Liver (tissue), 9 donors: ENCODE results near the gene SRC. TPM values are rescaled to one million over a fixed set of nuclear protein-coding genes. Genes with fewer than 3 reads are reported as not detected.

Source experiments
- DNase-seq: peaks from one replicate; pipeline ENCODE4 v3.0.0-alpha.2; 2017; ENCODE audit warnings: low spot score
- H3K27ac ChIP-seq, 2 donors: one replicate each; pipeline ENCODE4 v1.7.0; 2013; ENCODE audit warnings: inconsistent platforms in 2 of 2, low read length in 2 of 2, control low read depth in 1 of 2, low read depth in 1 of 2, mild to moderate bottlenecking in 1 of 2
- H3K27me3 ChIP-seq, 4 donors: one replicate each; pipeline versions ENCODE4 v1.6.1 to v1.7.0; 2013; ENCODE audit warnings: low read length in 3 of 4, inconsistent platforms in 1 of 4, mild to moderate bottlenecking in 1 of 4, moderate library complexity in 1 of 4; ENCODE audit not compliant: control insufficient read depth in 4 of 4, insufficient read depth in 4 of 4
- H3K36me3 ChIP-seq, 4 donors: one replicate each; pipeline versions ENCODE4 v1.6.1 to v1.7.0; 2013; ENCODE audit warnings: low read length in 3 of 4, mild to moderate bottlenecking in 3 of 4, low read depth in 1 of 4, moderate library complexity in 1 of 4; ENCODE audit not compliant: control insufficient read depth in 4 of 4, insufficient read depth in 3 of 4
- H3K4me1 ChIP-seq, 4 donors: one replicate each; pipeline versions ENCODE4 v1.6.1 to v1.7.0; 2013; ENCODE audit warnings: low read length in 3 of 4, mild to moderate bottlenecking in 3 of 4, moderate library complexity in 1 of 4; ENCODE audit not compliant: control insufficient read depth in 4 of 4, insufficient read depth in 4 of 4
- H3K4me3 ChIP-seq, 3 donors: one replicate each; pipeline versions ENCODE4 v1.6.1 to v1.7.0; 2013; ENCODE audit warnings: low read length in 3 of 3, control low read depth in 1 of 3, low read depth in 1 of 3, mild to moderate bottlenecking in 1 of 3
- H3K9ac ChIP-seq, 2 donors: one replicate each; pipeline ENCODE4 v1.7.0; 2013; ENCODE audit warnings: low read length in 2 of 2, mild to moderate bottlenecking in 2 of 2, moderate library complexity in 2 of 2, control low read depth in 1 of 2, low read depth in 1 of 2
- H3K9me3 ChIP-seq, 4 donors: one replicate each; pipeline versions ENCODE4 v1.6.1 to v1.7.0; 2013; ENCODE audit warnings: low read length in 3 of 4; ENCODE audit not compliant: control insufficient read depth in 4 of 4
- EGR1 ChIP-seq, 2 donors: IDR thresholded peaks; 2 replicates each; pipeline ENCODE4 v1.6.1; 2016 to 2018; ENCODE audit warnings: antibody characterized with exemption in 2 of 2, low read depth in 2 of 2
- FOXA1 ChIP-seq: IDR thresholded peaks from 2 replicates; pipeline ENCODE4 v1.6.1; 2016; ENCODE audit warnings: antibody characterized with exemption
- FOXA2 ChIP-seq: IDR thresholded peaks from 2 replicates; pipeline ENCODE4 v1.6.1; 2016; ENCODE audit warnings: antibody characterized with exemption
- GABPA ChIP-seq, 2 donors: IDR thresholded peaks in 1 of 2; conservative IDR thresholded peaks in 1 of 2; 2 replicates each; pipeline ENCODE4 v1.6.1; 2016; ENCODE audit warnings: antibody characterized with exemption in 2 of 2, mild to moderate bottlenecking in 1 of 2, moderate library complexity in 1 of 2
- HNF4A ChIP-seq, 2 donors: conservative IDR thresholded peaks; 2 replicates each; pipeline ENCODE4 v1.6.1; 2016; ENCODE audit warnings: antibody characterized with exemption in 2 of 2, mild to moderate bottlenecking in 2 of 2
- HNF4G ChIP-seq: IDR thresholded peaks from 2 replicates; pipeline ENCODE4 v1.6.1; 2016; ENCODE audit warnings: antibody characterized with exemption
- JUND ChIP-seq, 2 donors: IDR thresholded peaks; 2 replicates each; pipeline ENCODE4 v1.6.1; 2016; ENCODE audit warnings: antibody characterized with exemption in 2 of 2
- NR2F2 ChIP-seq: IDR thresholded peaks from 2 replicates; pipeline ENCODE4 v1.6.1; 2016; ENCODE audit warnings: antibody characterized with exemption
- RAD21 ChIP-seq, 2 donors: IDR thresholded peaks; 2 replicates each; pipeline ENCODE4 v1.6.1; 2016; ENCODE audit warnings: antibody characterized with exemption in 2 of 2, mild to moderate bottlenecking in 2 of 2
- RXRA ChIP-seq, 2 donors: IDR thresholded peaks; 2 replicates each; pipeline ENCODE4 v1.6.1; 2017 to 2018; ENCODE audit warnings: antibody characterized with exemption in 2 of 2, mild to moderate bottlenecking in 1 of 2
- SP1 ChIP-seq: IDR thresholded peaks from 2 replicates; pipeline ENCODE4 v1.6.1; 2018; ENCODE audit warnings: antibody characterized with exemption, mild to moderate bottlenecking
- TAF1 ChIP-seq: conservative IDR thresholded peaks from 2 replicates; pipeline ENCODE4 v1.6.1; 2016; ENCODE audit warnings: antibody characterized with exemption, mild to moderate bottlenecking
- YY1 ChIP-seq: IDR thresholded peaks from 2 replicates; pipeline ENCODE4 v1.6.1; 2016; ENCODE audit warnings: antibody characterized with exemption, mild to moderate bottlenecking
- WGBS: extraction: QIAGEN DNeasy Blood & Tissue Kit; methylation state at CpG from one replicate; pipeline ENCODE4 v1.1.7; 2013; 5-methylcytosine and 5-hydroxymethylcytosine counted together
- polyA plus RNA-seq, 2 donors: library from polyadenylated mRNA; stranded (reverse) in 1 of 2; unstranded in 1 of 2; fragments of 200-250 nt in 1 of 2; fragments of >200 nt in 1 of 2; fragmentation: Nextera tagmentation in 1 of 2; extraction: Ambion mirVana in 1 of 2; gene quantifications; one replicate each; pipeline versions ENCODE4 v1.2.1 to v1.2.3, GENCODE V29; 2013 to 2015
- total RNA-seq, 2 donors: library from RNA; depleted of rRNA; stranded (reverse); fragments of >200 nt; gene quantifications; one replicate each; pipeline ENCODE4 v1.2.3, GENCODE V29; 2014
- TF ChIP-seq, protein P1 (sequence below): IDR thresholded peaks from 2 replicates; pipeline ENCODE4 v1.6.1; 2016; ENCODE audit warnings: antibody characterized with exemption
- TF ChIP-seq, protein P2 (sequence below): IDR thresholded peaks from 2 replicates; pipeline ENCODE4 v1.6.1; 2016; ENCODE audit warnings: antibody characterized with exemption
- TF ChIP-seq, protein P3 (sequence below): IDR thresholded peaks from 2 replicates; pipeline ENCODE4 v1.6.1; 2016; ENCODE audit warnings: antibody characterized with exemption, mild to moderate bottlenecking
- TF ChIP-seq, protein P4 (sequence below): fragments of 150-350 bp; IDR thresholded peaks from 2 replicates; pipeline ENCODE4 v1.5.1; 2017; ENCODE audit warnings: improper control_type of control experiment, low read depth, low read length; ENCODE audit not compliant: missing input control
- TF ChIP-seq, protein P5 (sequence below): IDR thresholded peaks from 2 replicates; pipeline ENCODE4 v1.6.1; 2016; ENCODE audit warnings: antibody characterized with exemption
- donor health status: healthy.
- donor health status: healthy.
- donor health status: healthy.
- donor health status: healthy.
- donor health status: healthy.

The SRC gene
- total and polyA plus RNA-seq, 4 donors: 3.3 to 21.2 (median 5.4) TPM

DNA sequence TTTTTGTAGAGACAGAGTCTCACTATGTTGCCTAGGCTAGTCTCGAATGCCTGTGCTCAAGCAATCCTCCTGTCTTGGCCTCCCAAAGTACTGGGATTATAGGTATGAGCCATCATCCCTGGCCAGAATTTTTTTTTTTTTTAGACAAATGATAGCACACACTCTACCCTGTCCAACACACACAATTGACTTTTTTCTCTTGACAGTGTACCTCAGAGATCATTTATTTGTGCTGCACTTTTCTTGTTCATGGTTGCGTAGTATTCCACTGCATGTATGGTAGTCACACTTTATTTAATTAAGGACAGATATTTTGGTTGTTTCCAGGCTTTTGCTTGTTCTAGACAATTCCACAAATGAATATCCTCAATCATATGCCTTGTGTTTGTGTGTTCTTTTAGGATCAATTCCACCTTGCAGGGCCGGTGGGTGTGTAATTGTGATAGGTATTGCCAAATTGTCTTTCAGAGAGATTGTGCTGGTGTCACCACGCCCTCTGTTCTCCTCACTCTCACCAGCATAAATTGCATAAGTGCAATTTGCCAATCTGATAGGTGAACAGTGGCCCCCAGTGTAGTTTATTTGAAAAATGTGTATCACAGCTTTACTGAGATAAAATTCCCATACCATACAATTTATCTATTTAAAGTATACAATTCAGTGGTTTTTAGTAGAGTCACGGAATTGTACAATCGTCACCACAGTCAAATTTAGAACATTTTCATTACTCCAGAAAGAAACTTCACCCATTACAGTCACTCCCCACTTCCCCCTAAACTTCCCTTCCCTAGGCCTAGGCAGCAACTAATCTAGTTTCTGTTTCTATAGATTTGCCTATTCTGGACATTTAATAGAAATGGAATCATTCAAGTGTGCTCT, 20.1 kb downstream of the SRC start:
- Histone ChIP-seq H3K4me3 (no peak overlapping the region), H3K4me1 (no peaks in the 10 kb centered on the region), H3K9ac (no peak overlapping the region), H3K9me3 (no peaks in the 10 kb centered on the region), H3K27me3 (no peaks in the 10 kb centered on the region), H3K36me3 (no peaks in the 10 kb centered on the region), H3K27ac (no peak overlapping the region)
- DNase-seq: no peak
- TF ChIP-seq FOXA1 (no peak), TAF1 (no peak), HNF4A (conservative IDR thresholded peaks at IDR 0.05) (no peak), YY1 (no peak), FOXA2 (no peak), RAD21 (IDR thresholded peaks at IDR 0.05) (no peak), JUND (IDR thresholded peaks at IDR 0.05) (no peak), HNF4G (no peak), NR2F2 (no peak), EGR1 (IDR thresholded peaks at IDR 0.05; ENCODE audit: low read depth in 2 of 2) (no peak), SP1 (no peak), RXRA (IDR thresholded peaks at IDR 0.05) (no peak), GABPA (IDR thresholded peaks at IDR 0.05 in 1 of 2, conservative IDR thresholded peaks at IDR 0.05 in 1 of 2) (no peak)
- TF ChIP-seq, protein P1, sequence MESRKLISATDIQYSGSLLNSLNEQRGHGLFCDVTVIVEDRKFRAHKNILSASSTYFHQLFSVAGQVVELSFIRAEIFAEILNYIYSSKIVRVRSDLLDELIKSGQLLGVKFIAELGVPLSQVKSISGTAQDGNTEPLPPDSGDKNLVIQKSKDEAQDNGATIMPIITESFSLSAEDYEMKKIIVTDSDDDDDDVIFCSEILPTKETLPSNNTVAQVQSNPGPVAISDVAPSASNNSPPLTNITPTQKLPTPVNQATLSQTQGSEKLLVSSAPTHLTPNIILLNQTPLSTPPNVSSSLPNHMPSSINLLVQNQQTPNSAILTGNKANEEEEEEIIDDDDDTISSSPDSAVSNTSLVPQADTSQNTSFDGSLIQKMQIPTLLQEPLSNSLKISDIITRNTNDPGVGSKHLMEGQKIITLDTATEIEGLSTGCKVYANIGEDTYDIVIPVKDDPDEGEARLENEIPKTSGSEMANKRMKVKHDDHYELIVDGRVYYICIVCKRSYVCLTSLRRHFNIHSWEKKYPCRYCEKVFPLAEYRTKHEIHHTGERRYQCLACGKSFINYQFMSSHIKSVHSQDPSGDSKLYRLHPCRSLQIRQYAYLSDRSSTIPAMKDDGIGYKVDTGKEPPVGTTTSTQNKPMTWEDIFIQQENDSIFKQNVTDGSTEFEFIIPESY: no peak
- TF ChIP-seq, protein P2, sequence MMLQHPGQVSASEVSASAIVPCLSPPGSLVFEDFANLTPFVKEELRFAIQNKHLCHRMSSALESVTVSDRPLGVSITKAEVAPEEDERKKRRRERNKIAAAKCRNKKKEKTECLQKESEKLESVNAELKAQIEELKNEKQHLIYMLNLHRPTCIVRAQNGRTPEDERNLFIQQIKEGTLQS: no peak
- TF ChIP-seq, protein P3, sequence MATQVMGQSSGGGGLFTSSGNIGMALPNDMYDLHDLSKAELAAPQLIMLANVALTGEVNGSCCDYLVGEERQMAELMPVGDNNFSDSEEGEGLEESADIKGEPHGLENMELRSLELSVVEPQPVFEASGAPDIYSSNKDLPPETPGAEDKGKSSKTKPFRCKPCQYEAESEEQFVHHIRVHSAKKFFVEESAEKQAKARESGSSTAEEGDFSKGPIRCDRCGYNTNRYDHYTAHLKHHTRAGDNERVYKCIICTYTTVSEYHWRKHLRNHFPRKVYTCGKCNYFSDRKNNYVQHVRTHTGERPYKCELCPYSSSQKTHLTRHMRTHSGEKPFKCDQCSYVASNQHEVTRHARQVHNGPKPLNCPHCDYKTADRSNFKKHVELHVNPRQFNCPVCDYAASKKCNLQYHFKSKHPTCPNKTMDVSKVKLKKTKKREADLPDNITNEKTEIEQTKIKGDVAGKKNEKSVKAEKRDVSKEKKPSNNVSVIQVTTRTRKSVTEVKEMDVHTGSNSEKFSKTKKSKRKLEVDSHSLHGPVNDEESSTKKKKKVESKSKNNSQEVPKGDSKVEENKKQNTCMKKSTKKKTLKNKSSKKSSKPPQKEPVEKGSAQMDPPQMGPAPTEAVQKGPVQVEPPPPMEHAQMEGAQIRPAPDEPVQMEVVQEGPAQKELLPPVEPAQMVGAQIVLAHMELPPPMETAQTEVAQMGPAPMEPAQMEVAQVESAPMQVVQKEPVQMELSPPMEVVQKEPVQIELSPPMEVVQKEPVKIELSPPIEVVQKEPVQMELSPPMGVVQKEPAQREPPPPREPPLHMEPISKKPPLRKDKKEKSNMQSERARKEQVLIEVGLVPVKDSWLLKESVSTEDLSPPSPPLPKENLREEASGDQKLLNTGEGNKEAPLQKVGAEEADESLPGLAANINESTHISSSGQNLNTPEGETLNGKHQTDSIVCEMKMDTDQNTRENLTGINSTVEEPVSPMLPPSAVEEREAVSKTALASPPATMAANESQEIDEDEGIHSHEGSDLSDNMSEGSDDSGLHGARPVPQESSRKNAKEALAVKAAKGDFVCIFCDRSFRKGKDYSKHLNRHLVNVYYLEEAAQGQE: no peak
- TF ChIP-seq, protein P4, sequence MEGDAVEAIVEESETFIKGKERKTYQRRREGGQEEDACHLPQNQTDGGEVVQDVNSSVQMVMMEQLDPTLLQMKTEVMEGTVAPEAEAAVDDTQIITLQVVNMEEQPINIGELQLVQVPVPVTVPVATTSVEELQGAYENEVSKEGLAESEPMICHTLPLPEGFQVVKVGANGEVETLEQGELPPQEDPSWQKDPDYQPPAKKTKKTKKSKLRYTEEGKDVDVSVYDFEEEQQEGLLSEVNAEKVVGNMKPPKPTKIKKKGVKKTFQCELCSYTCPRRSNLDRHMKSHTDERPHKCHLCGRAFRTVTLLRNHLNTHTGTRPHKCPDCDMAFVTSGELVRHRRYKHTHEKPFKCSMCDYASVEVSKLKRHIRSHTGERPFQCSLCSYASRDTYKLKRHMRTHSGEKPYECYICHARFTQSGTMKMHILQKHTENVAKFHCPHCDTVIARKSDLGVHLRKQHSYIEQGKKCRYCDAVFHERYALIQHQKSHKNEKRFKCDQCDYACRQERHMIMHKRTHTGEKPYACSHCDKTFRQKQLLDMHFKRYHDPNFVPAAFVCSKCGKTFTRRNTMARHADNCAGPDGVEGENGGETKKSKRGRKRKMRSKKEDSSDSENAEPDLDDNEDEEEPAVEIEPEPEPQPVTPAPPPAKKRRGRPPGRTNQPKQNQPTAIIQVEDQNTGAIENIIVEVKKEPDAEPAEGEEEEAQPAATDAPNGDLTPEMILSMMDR: no peak
- TF ChIP-seq, protein P5, sequence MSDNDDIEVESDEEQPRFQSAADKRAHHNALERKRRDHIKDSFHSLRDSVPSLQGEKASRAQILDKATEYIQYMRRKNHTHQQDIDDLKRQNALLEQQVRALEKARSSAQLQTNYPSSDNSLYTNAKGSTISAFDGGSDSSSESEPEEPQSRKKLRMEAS: no peak
- 87% methylated on average over 6 of the region's 6 CpGs for WGBS
